Osteoblast (primary cell): ENCODE results near the gene PRSS27. TPM values are rescaled to one million over a fixed set of nuclear protein-coding genes. Genes with fewer than 3 reads are reported as not detected.
A peak's percentile ranks its signal among the peaks of the same experiment; 100 is the strongest.

Experiments
- DNase-seq: peaks from one replicate; pipeline ENCODE4 v3.0.0; 2011; ENCODE audit warnings: low spot score, mixed read lengths; ENCODE audit not compliant: insufficient read length; ENCODE audit errors: missing footprints
- H2AFZ ChIP-seq: 2 replicates; pipeline ENCODE4 v1.6.0; 2011; ENCODE audit warnings: mild to moderate bottlenecking, low read length
- H3K27ac ChIP-seq: 2 replicates; pipeline ENCODE4 v1.5.1; 2011; ENCODE audit warnings: mild to moderate bottlenecking, low read depth, low read length, moderate library complexity
- H3K27me3 ChIP-seq: 2 replicates; pipeline ENCODE4 v1.6.0; 2012; ENCODE audit warnings: mild to moderate bottlenecking, control low read depth, inconsistent platforms, low read length, moderate library complexity; ENCODE audit not compliant: insufficient read depth
- H3K36me3 ChIP-seq: 2 replicates; pipeline ENCODE4 v1.5.1; 2011; ENCODE audit warnings: mild to moderate bottlenecking, low read length, control low read depth, moderate library complexity; ENCODE audit not compliant: insufficient read depth
- H3K4me1 ChIP-seq: 2 replicates; pipeline ENCODE4 v1.5.1; 2011; ENCODE audit warnings: mild to moderate bottlenecking, low read length, control low read depth, moderate library complexity; ENCODE audit not compliant: insufficient read depth
- H3K4me2 ChIP-seq: 2 replicates; pipeline ENCODE4 v1.6.0; 2011; ENCODE audit warnings: mild to moderate bottlenecking, low read length; ENCODE audit not compliant: insufficient read depth
- H3K4me3 ChIP-seq: fragments of 200-600 bp; sonication (generic); 3 replicates; pipeline ENCODE4 v1.5.1; 2012; ENCODE audit warnings: mild to moderate bottlenecking, low read length, inconsistent platforms; ENCODE audit not compliant: insufficient read depth
- H3K79me2 ChIP-seq: 2 replicates; pipeline ENCODE4 v1.6.0; 2012; ENCODE audit warnings: mild to moderate bottlenecking, low read length, control low read depth, inconsistent platforms; ENCODE audit not compliant: insufficient read depth
- H3K9me3 ChIP-seq: 2 replicates; pipeline ENCODE4 v1.5.1; 2011; ENCODE audit warnings: low read depth, low read length, control low read depth
- H4K20me1 ChIP-seq: 2 replicates; pipeline ENCODE4 v1.6.0; 2012; ENCODE audit warnings: mild to moderate bottlenecking, low read length, control low read depth; ENCODE audit not compliant: insufficient read depth
- CTCF ChIP-seq: IDR thresholded peaks from 2 replicates; pipeline ENCODE4 v1.5.1; 2011; ENCODE audit warnings: mild to moderate bottlenecking, low read depth, low read length, moderate library complexity; ENCODE audit errors: extremely low read depth
- total RNA-seq: library from RNA; depleted of rRNA; stranded (reverse); fragments of >200 nt; gene quantifications from 2 replicates; pipeline ENCODE4 v1.2.3, GENCODE V29; 2012

The PRSS27 gene
- total RNA-seq, 1 donor: 2.5 TPM

GRCh38 chr16:2663553-2664546 lies 56.2 kb downstream of the PRSS27 start:
- peaks cover 6% of the 10 kb centered on the region for H3K36me3 ChIP-seq
- H3K4me1 ChIP-seq: peaks cover 7% of the 10 kb centered on the region
- peak overlapping the region; percentile 12 for H3K27ac ChIP-seq
- no peak for DNase-seq
- peak overlapping the region; percentile 63 for H3K4me2 ChIP-seq
- no peak overlapping the region for H3K4me3 ChIP-seq
- H4K20me1 ChIP-seq: no peaks in the 10 kb centered on the region
- H3K27me3 ChIP-seq: peaks cover 3% of the 10 kb centered on the region
- peak overlapping the region; percentile 12 for H2AFZ ChIP-seq
- H3K9me3 ChIP-seq: no peaks in the 10 kb centered on the region
- H3K79me2 ChIP-seq: no peaks in the 10 kb centered on the region
- no peak for TF ChIP-seq CTCF

Other genes with a start within 250 kb of the PRSS27 start
- under 0.01 and 0.36 TPM in 2 replicates for gene NTN3, start 248.9 kb downstream of the PRSS27 start, total RNA-seq
- 15.9 and 16.6 TPM in 2 replicates for gene TBC1D24, start 245.1 kb downstream of the PRSS27 start, total RNA-seq
- 18.8 and 22.7 TPM in 2 replicates for gene ATP6V0C, start 206.3 kb downstream of the PRSS27 start, total RNA-seq
- 88.4 and 94.8 TPM in 2 replicates for gene AMDHD2, start 199.9 kb downstream of the PRSS27 start, total RNA-seq
- not detected in 2 replicates for gene CEMP1, start 188.8 kb downstream of the PRSS27 start, total RNA-seq
- 19.2 and 23.2 TPM in 2 replicates for gene PDPK1, start 182.2 kb downstream of the PRSS27 start, total RNA-seq
- gene KCTD5, start 37.7 kb downstream of the PRSS27 start, total RNA-seq: 19.2 and 21.7 TPM in 2 replicates
- gene SRRM2, start 32.4 kb upstream of the PRSS27 start, total RNA-seq: 56.8 and 62.2 TPM in 2 replicates
- 173 and 195 TPM in 2 replicates for gene ELOB, start 57.1 kb upstream of the PRSS27 start, total RNA-seq
- not detected in 2 replicates for gene PRSS33, start 67.3 kb upstream of the PRSS27 start, total RNA-seq
- gene PRSS41, start 78.2 kb upstream of the PRSS27 start, total RNA-seq: not detected in 2 replicates
- not detected in 2 replicates for gene PRSS21, start 97.0 kb upstream of the PRSS27 start, total RNA-seq
- gene ZG16B, start 110.1 kb upstream of the PRSS27 start, total RNA-seq: 0.88 and 1.4 TPM in 2 replicates
- not detected in 2 replicates for gene PRSS22, start 137.9 kb upstream of the PRSS27 start, total RNA-seq
- gene FLYWCH2, start 163.0 kb upstream of the PRSS27 start, total RNA-seq: 38.7 and 43.6 TPM in 2 replicates
- gene FLYWCH1, start 191.7 kb upstream of the PRSS27 start, total RNA-seq: 48.3 and 56.5 TPM in 2 replicates
- gene KREMEN2, start 244.1 kb upstream of the PRSS27 start, total RNA-seq: not detected in 2 replicates
- gene PAQR4, start 249.1 kb upstream of the PRSS27 start, total RNA-seq: 1.5 and 1.8 TPM in 2 replicates